ENCODE measurements around the gene MAN2C1.
"Not testable (repeated sequence)": the region's sequence is repeated elsewhere in the genome, so short reads cannot be mapped to it uniquely, and the experiment has no call there.

Gene MAN2C1

GRCh38 chr15:75342221-75342620 lies 26.2 kb downstream of the MAN2C1 start:
- no peak for DNase-seq

GRCh38 chr15:75339531-75340240 lies 28.7 kb downstream of the MAN2C1 start:
- DNase-seq: no peak

GRCh38 chr15:75338661-75339240 lies 29.7 kb downstream of the MAN2C1 start:
- no peak for DNase-seq

GRCh38 chr15:75335705-75336355 lies 32.6 kb downstream of the MAN2C1 start, which contains the start of gene COMMD4:
Gene COMMD4, plus strand, starts transcription at chr15:75336063. Its CDS starts 27 bp downstream, at chr15:75336090.
- peak; percentile 97 for DNase-seq

- no peak for DNase-seq
These were observed 33.1 kb downstream of the MAN2C1 start for GRCh38 chr15:75335313-75335704.

- DNase-seq: not testable (repeated sequence)
These were observed 34.6 kb downstream of the MAN2C1 start for GRCh38 chr15:75333654-75334419.

GRCh38 chr15:75332093-75332492 lies 36.3 kb downstream of the MAN2C1 start:
- DNase-seq: not testable (repeated sequence)

- no peak for DNase-seq
These were observed 38.8 kb downstream of the MAN2C1 start for GRCh38 chr15:75329571-75329970.

GRCh38 chr15:75328493-75329314 lies 39.7 kb downstream of the MAN2C1 start:
- no peak for DNase-seq

- no peak for DNase-seq
These were observed 40.9 kb downstream of the MAN2C1 start for GRCh38 chr15:75327491-75327890.

- DNase-seq: no peak
These were observed 41.4 kb downstream of the MAN2C1 start for GRCh38 chr15:75327005-75327404.

- DNase-seq: no peak
These were observed 42.5 kb downstream of the MAN2C1 start for GRCh38 chr15:75325922-75326321.

GRCh38 chr15:75321711-75322110 lies 46.7 kb downstream of the MAN2C1 start:
- no peak for DNase-seq

GRCh38 chr15:75319231-75319897 lies 49.0 kb downstream of the MAN2C1 start:
- not testable (repeated sequence) for DNase-seq

- no peak for DNase-seq
These were observed 53.7 kb downstream of the MAN2C1 start for GRCh38 chr15:75314552-75315290.

- DNase-seq: no peak
These were observed 55.1 kb downstream of the MAN2C1 start for GRCh38 chr15:75313116-75313845.

- DNase-seq: not testable (repeated sequence)
These were observed 55.9 kb downstream of the MAN2C1 start for GRCh38 chr15:75312548-75312947.

- DNase-seq: no peak
These were observed 58.7 kb downstream of the MAN2C1 start for GRCh38 chr15:75309711-75310110.

- DNase-seq: peak; percentile 33
These were observed 60.5 kb downstream of the MAN2C1 start for GRCh38 chr15:75307778-75308390.

GRCh38 chr15:75306188-75306587 lies 62.2 kb downstream of the MAN2C1 start:
- DNase-seq: no peak

All from right hindlimb (tissue), 1 donor.